Kidney epithelial cell (primary cell): ENCODE data around the gene MEF2A. TPM values are rescaled to one million over a fixed set of nuclear protein-coding genes. Genes with fewer than 3 reads are reported as not detected.

Experiments
- DNase-seq: peaks from one replicate; pipeline ENCODE4 v3.0.0-alpha.2; 2010; ENCODE audit warnings: low read depth
- H3K27me3 ChIP-seq: 2 replicates; pipeline ENCODE4 v1.6.0; 2011; ENCODE audit warnings: low read length; ENCODE audit not compliant: control insufficient read depth, insufficient read depth
- H3K36me3 ChIP-seq: 2 replicates; pipeline ENCODE4 v1.5.1; 2011; ENCODE audit warnings: low read length; ENCODE audit not compliant: control insufficient read depth, insufficient read depth
- H3K4me3 ChIP-seq: 2 replicates; pipeline ENCODE4 v1.5.1; 2011; ENCODE audit warnings: low read depth, mild to moderate bottlenecking, control low read depth, low read length
- total RNA-seq: library from RNA; depleted of rRNA; stranded (reverse); fragments of >200 nt; gene quantifications from 2 replicates; pipeline ENCODE4 v1.2.3, GENCODE V29; 2015
- TF ChIP-seq, protein P1 (sequence below): IDR thresholded peaks from 2 replicates; pipeline ENCODE4 v1.5.1; 2011; ENCODE audit warnings: mild to moderate bottlenecking, moderate library complexity, low read length, control low read depth, inconsistent platforms; ENCODE audit not compliant: insufficient read depth, poor library complexity, severe bottlenecking

Gene MEF2A
- total RNA-seq, 1 donor from 2014 or later: 55.4 TPM

DNA sequence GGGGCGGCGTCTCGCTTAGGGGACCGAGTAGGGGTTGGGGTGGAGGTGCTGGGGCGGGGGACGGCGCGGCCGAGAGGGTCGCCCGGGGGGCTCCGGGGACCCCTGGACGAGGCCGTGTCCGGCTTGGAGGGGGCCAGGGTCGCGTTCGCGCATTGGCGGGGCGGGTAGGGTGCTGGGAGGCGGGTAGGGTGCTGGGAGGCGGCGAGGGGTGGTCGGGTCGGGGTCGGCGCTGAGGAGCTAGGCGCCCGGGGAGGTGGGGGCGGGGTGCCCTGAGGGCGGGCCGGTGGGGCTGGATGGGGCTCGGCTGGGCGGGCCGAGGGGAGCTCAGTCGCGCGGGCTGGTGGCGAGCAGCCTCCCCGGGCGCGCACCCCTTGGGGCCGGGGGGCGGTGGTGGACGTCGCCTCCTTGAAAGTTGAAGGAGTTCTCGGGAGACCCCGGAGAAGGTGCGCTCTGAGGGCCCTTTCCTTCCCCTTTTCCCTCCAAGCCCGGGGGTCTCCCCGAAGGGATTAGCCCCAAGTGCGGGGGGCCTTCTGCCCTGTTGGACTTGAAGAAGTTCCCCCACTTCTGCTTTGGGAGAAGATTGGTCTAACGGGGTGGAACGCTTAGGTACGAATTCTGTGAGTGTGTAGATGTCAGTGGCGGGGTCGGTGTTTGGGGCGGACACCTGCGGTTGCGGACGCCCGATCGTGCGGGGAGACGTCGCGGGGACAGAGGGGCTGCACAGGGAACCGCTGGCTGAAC is 543 bp downstream of the MEF2A start:
- TF ChIP-seq, protein P1, sequence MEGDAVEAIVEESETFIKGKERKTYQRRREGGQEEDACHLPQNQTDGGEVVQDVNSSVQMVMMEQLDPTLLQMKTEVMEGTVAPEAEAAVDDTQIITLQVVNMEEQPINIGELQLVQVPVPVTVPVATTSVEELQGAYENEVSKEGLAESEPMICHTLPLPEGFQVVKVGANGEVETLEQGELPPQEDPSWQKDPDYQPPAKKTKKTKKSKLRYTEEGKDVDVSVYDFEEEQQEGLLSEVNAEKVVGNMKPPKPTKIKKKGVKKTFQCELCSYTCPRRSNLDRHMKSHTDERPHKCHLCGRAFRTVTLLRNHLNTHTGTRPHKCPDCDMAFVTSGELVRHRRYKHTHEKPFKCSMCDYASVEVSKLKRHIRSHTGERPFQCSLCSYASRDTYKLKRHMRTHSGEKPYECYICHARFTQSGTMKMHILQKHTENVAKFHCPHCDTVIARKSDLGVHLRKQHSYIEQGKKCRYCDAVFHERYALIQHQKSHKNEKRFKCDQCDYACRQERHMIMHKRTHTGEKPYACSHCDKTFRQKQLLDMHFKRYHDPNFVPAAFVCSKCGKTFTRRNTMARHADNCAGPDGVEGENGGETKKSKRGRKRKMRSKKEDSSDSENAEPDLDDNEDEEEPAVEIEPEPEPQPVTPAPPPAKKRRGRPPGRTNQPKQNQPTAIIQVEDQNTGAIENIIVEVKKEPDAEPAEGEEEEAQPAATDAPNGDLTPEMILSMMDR: no peak
- no peak for DNase-seq
- Histone ChIP-seq H3K27me3 (no peaks in the 10 kb centered on the region), H3K4me3 (peak overlapping the region; percentile 91), H3K36me3 (no peaks in the 10 kb centered on the region)

- Histone ChIP-seq H3K27me3 (no peaks in the 10 kb centered on the region), H3K4me3 (no peak overlapping the region), H3K36me3 (no peaks in the 10 kb centered on the region)
- no peak for DNase-seq
- TF ChIP-seq, protein P1: no peak
Measured at GRCh38 chr15:99568625-99569352, 3.0 kb downstream of the MEF2A start.

DNA sequence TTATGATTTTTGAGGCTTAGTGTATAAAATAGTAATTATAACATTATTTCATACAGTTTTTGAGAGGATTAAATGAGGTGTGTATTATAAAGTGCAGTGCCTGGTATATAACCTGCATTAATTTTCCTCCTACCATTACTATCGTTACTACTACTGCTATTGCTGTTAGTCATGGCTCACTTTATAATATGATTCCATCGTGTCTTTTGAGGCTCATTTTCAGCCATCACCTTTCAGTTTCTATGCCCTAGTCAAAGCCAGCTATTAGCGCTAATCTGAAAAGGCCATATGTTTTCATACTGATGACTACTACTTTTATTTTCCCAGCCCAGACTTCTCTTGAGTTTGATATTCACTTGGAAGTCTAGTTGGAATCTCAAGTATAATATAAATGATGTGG is 5.5 kb downstream of the MEF2A start:
- H3K27me3 ChIP-seq: no peaks in the 10 kb centered on the region
- no peak for DNase-seq
- H3K36me3 ChIP-seq: no peaks in the 10 kb centered on the region
- no peak overlapping the region for H3K4me3 ChIP-seq
- TF ChIP-seq, protein P1: no peak

- TF ChIP-seq, protein P1: no peak
- no peaks in the 10 kb centered on the region for H3K27me3 ChIP-seq
- DNase-seq: no peak
- no peak overlapping the region for H3K4me3 ChIP-seq
- no peaks in the 10 kb centered on the region for H3K36me3 ChIP-seq
Measured at GRCh38 chr15:99574048-99574447, 8.3 kb downstream of the MEF2A start.

DNA sequence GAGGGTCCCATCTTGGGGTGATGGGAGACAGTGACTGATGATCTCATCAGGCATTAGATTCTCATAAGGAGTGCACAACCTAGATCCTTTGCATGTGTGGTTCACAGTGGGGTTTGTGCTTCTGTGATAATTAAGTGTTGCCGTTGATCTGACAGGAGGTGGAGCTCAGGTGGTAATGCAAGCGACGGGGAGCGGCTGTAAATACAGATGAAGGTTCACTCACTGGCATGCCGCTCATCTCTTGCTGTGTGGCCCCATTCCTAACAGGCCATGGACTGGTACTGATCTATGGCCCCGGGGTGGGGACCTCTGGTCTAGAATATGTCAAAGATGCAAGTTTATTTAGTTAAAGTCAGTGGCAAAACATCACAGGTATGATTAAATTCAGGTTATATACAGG is 8.7 kb downstream of the MEF2A start:
- no peak for DNase-seq
- Histone ChIP-seq H3K27me3 (no peaks in the 10 kb centered on the region), H3K4me3 (no peak overlapping the region), H3K36me3 (no peaks in the 10 kb centered on the region)
- TF ChIP-seq, protein P1: no peak
